HG02973 (cell line): ENCODE measurements around the gene TMPRSS6.

ENCODE experiments used
- ATAC-seq: cut with Tn5 transposase; IDR thresholded peaks from one replicate; pipeline ENCODE4 v1.9.1; 2021; ENCODE audit warnings: moderate library complexity; ENCODE audit not compliant: unreplicated experiment

The TMPRSS6 gene

DNA sequence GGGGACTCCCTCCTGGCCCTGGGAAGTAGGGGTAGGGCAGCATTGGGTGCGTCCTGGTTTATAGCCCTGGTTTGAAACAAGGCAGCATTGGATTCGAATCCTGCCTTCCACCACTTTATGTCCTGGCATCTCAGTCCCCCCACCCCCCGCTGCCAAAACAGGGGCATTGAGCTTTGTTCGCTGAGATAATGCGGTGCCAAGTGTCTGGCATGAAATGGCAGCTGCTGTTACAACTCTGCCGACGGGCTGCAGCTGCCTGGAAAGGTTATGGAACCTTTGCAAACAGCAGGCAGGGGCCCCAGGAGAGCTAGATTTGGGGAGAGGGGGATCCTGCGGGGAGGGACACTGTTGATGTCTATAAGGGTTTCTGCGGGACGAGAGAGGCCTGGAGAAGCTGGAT lies 92.2 kb downstream of the TMPRSS6 start:
- no peak for ATAC-seq

DNA sequence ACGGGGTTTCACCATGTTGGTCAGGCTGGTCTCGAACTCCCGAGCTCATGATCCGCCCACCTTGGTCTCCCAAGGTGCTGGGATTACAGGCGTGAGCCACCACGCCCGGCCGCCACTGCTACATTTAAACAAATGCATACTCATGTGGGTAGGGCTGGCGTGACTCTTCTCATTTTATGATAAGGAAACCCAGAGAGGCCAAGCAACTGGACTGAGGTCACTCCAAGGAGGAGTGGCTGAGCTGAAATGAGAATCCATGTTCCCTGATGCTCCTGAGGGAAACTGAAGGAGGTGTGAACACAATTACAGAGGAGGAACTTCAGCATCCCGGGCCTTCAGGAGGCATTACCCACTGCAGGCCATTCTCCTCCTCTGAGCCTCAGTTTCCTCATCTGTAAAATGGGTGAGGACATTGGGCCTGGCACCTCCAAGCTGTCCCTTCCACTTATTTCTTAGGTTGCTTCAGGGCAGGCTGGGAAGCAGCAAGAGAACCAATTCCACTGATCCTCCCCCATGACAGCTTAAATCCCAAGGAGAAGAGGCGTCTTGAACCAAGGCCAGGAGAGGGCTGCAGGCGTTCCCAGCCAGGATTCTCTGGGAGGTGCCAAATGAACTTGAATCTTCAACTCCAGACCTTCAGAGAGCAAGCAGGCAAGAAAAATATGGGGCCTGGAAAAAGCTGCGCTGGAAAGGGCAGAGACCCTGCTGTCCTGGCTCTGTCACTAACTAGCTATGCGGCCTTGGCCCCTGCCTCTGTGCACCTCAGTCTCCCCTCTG lies 93.2 kb downstream of the TMPRSS6 start:
- no peak for ATAC-seq

DNA sequence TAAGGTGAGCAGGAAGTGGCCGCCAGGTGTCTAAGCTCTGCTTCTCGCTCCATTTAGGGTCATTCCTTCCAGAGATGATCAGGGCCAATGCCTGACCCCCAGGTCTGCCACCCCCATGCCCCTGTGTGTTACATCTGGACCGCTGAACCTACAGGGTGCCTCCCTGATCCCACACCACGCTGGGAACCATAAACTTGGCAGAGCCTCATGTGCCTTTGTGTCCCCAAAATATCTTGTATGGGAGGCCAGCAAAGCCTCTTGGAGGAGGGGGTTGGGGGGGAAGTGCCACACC lies 94.0 kb downstream of the TMPRSS6 start:
- no peak for ATAC-seq
